ENCODE data around the gene SF3B5.
"Not testable (repeated sequence)": the region's sequence is repeated elsewhere in the genome, so short reads cannot be mapped to it uniquely, and the experiment has no call there.

SF3B5 gene

GRCh38 chr6:144049386-144049785 lies 46.0 kb downstream of the SF3B5 start:
- TF ChIP-seq CTCF (IDR thresholded peaks at IDR 0.05; ENCODE audit: control insufficient read depth, insufficient read depth, low read depth, low read length, missing control alignments), result no peak
- DNase-seq (ENCODE audit: low read depth), result no peak
- H3K4me3 ChIP-seq (ENCODE audit: control insufficient read depth, low read depth, low read length), result no peak overlapping the region

- H3K4me3 ChIP-seq (ENCODE audit: control insufficient read depth, low read depth, low read length), result no peak overlapping the region
- DNase-seq (ENCODE audit: low read depth), result no peak
- no peak for TF ChIP-seq CTCF (IDR thresholded peaks at IDR 0.05; ENCODE audit: control insufficient read depth, insufficient read depth, low read depth, low read length, missing control alignments)
Measured at GRCh38 chr6:144047688-144048087, 47.7 kb downstream of the SF3B5 start.

- DNase-seq (ENCODE audit: low read depth); H3K4me3 ChIP-seq (ENCODE audit: control insufficient read depth, low read depth, low read length): not testable (repeated sequence)
Measured at GRCh38 chr6:144046672-144047071, 48.7 kb downstream of the SF3B5 start.

GRCh38 chr6:144044989-144045388 lies 50.4 kb downstream of the SF3B5 start:
- not testable (repeated sequence) for DNase-seq (ENCODE audit: low read depth); H3K4me3 ChIP-seq (ENCODE audit: control insufficient read depth, low read depth, low read length)
